B cell (primary cell): ENCODE results near the gene WDFY2.

Experiments used
- CTCF ChIP-seq: fragments of 200-600 bp; IDR thresholded peaks from one replicate; pipeline ENCODE4 v1.8.0; 2022; ENCODE audit warnings: antibody characterized with exemption, mild to moderate bottlenecking
- EZH2 ChIP-seq: IDR thresholded peaks from 2 replicates; pipeline ENCODE4 v1.6.1; 2012; ENCODE audit warnings: borderline replicate concordance, low read depth, mild to moderate bottlenecking, moderate library complexity, low read length; ENCODE audit not compliant: insufficient read depth, poor library complexity, severe bottlenecking

GRCh38 chr13:51768378-51768921 is 184.2 kb downstream of the WDFY2 start:
- TF ChIP-seq CTCF = no peak
- TF ChIP-seq EZH2 = no peak
